Transverse colon (tissue), 4 donors: ENCODE measurements around the gene FOLR3.

Source experiments
- CTCF ChIP-seq, 5 experiments: fragments of 200-600 bp in 3 of 5; fragments of 450-650 bp in 2 of 5; sonication (generic) in 3 of 5; IDR thresholded peaks; 1 replicate in 2 of 5; 2 replicates in 3 of 5; pipeline ENCODE4 v1.5.1; 2016 to 2017; ENCODE audit warnings: antibody characterized with exemption in 5 of 5, inconsistent platforms in 3 of 5, mild to moderate bottlenecking in 2 of 5, moderate library complexity in 1 of 5
- POLR2AphosphoS5 ChIP-seq, 3 donors: sonication (generic); formaldehyde crosslinking; IDR thresholded peaks; one replicate each; pipeline ENCODE4 v1.6.1; 2016; ENCODE audit warnings: antibody characterized with exemption in 3 of 3

- TF ChIP-seq CTCF (IDR thresholded peaks at IDR 0.05) (no peak), POLR2AphosphoS5 (IDR thresholded peaks at IDR 0.05) (no peak)
Measured at GRCh38 chr11:72112978-72113808, 22.3 kb upstream of the FOLR3 start.
